CMK (cell line): ENCODE results near the gene CCDC150.
"Not testable (repeated sequence)": the region's sequence is repeated elsewhere in the genome, so short reads cannot be mapped to it uniquely, and the experiment has no call there.

Experiments
- DNase-seq: peaks from one replicate; pipeline ENCODE4 v3.0.0-alpha.2; 2010; ENCODE audit warnings: low read depth

The CCDC150 gene

GRCh38 chr2:196635156-196635555, 4.4 kb upstream of the CCDC150 start:
- DNase-seq: no peak

GRCh38 chr2:196638765-196639164, 750 bp upstream of the CCDC150 start:
- DNase-seq: no peak

- no peak for DNase-seq
These were observed 575 bp downstream of the CCDC150 start for GRCh38 chr2:196640031-196640548.

GRCh38 chr2:196649202-196649601, 9.7 kb downstream of the CCDC150 start:
- no peak for DNase-seq

- no peak for DNase-seq
These were observed 12.0 kb downstream of the CCDC150 start for GRCh38 chr2:196651387-196652094.

- no peak for DNase-seq
These were observed 13.4 kb downstream of the CCDC150 start for GRCh38 chr2:196652869-196653268.

GRCh38 chr2:196653843-196654242, 14.3 kb downstream of the CCDC150 start:
- no peak for DNase-seq

- DNase-seq: no peak
These were observed 16.2 kb downstream of the CCDC150 start for GRCh38 chr2:196655761-196656160.

- no peak for DNase-seq
These were observed 17.8 kb downstream of the CCDC150 start for GRCh38 chr2:196657333-196657732.

- DNase-seq: no peak
These were observed 20.3 kb downstream of the CCDC150 start for GRCh38 chr2:196659844-196660243.

GRCh38 chr2:196660244-196660643, 20.7 kb downstream of the CCDC150 start:
- DNase-seq: no peak

- DNase-seq: no peak
These were observed 30.8 kb downstream of the CCDC150 start for GRCh38 chr2:196670342-196670741.

GRCh38 chr2:196675963-196676362, 36.4 kb downstream of the CCDC150 start:
- DNase-seq: no peak

GRCh38 chr2:196677404-196677803, 37.9 kb downstream of the CCDC150 start:
- no peak for DNase-seq

- DNase-seq: no peak
These were observed 39.9 kb downstream of the CCDC150 start for GRCh38 chr2:196679368-196679767.

GRCh38 chr2:196681510-196681909, 42.0 kb downstream of the CCDC150 start:
- DNase-seq: no peak

- DNase-seq: no peak
These were observed 46.3 kb downstream of the CCDC150 start for GRCh38 chr2:196685792-196686191.

- DNase-seq: not testable (repeated sequence)
These were observed 47.2 kb downstream of the CCDC150 start for GRCh38 chr2:196686737-196687136.

GRCh38 chr2:196696423-196697079, 57.0 kb downstream of the CCDC150 start:
- no peak for DNase-seq

- no peak for DNase-seq
These were observed 58.3 kb downstream of the CCDC150 start for GRCh38 chr2:196697825-196698224.

GRCh38 chr2:196702641-196703040, 63.1 kb downstream of the CCDC150 start:
- no peak for DNase-seq

- DNase-seq: no peak
These were observed 64.2 kb downstream of the CCDC150 start for GRCh38 chr2:196703695-196704094.

- not testable (repeated sequence) for DNase-seq
These were observed 70.5 kb downstream of the CCDC150 start for GRCh38 chr2:196710056-196710455.

GRCh38 chr2:196711625-196712024, 72.1 kb downstream of the CCDC150 start:
- no peak for DNase-seq
